ENCODE measurements around the gene POLR2E. TPM values are rescaled to one million over a fixed set of nuclear protein-coding genes. Genes with fewer than 3 reads are reported as not detected.

POLR2E gene
- total and polyA plus RNA-seq, 2 of the 13 experiments (the other 11 are each of a cell fraction or from before 2014, with no cell fraction given) = 140 to 272 TPM

DNA sequence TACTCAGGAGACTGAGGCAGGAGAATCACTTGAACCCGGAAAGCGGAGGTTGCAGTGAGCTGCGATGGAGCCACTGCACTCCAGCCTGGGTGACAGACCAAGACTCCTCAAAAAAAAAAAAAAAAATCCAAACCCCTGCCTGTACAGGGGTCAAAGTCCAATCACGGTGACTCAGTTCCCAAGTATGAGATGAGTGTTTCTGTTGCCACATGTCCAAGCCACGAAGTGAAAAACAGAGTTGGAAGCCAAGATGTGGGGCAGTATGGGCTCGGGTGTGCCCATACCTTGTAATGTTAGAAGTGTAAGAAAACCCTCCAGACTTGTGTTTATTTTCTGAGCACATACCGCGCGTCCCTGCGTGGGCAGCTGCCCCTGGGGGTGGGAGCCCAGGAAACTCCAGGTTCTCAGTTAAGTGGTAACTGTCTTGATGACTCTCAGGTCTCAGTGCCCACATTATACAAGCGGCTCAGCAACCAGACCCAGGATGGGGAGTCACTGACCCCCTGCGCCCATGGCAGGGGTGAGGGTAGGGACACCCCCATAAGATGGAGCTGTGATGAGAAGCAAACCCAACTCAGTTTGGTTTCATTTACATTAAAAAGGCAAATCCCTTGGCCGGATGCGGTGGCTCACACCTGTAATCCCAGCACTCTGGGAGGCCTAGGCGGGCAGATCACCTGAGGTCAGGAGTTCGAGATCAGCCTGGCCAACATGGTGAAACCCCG, 7.4 kb upstream of the POLR2E start (continued):
- TF ChIP-seq NFAT5 (CRISPR knock-in tag; IDR thresholded peaks at IDR 0.05) (no peak), MAX (IDR thresholded peaks at IDR 0.05) (peak; percentile 44; the same call in 1 of the 2 replicates), ZSCAN25 (CRISPR knock-in tag; IDR thresholded peaks at IDR 0.05) (no peak), ZNF816 (CRISPR knock-in tag; IDR thresholded peaks at IDR 0.05; ENCODE audit: borderline replicate concordance) (no peak), ZNF460 (CRISPR knock-in tag; IDR thresholded peaks at IDR 0.05; ENCODE audit: borderline replicate concordance) (peak; percentile 89), ZNF777 (CRISPR knock-in tag; IDR thresholded peaks at IDR 0.05) (no peak), MTA1 (CRISPR knock-in tag; IDR thresholded peaks at IDR 0.05; ENCODE audit: borderline replicate concordance) (no peak), ZNF605 (CRISPR knock-in tag; IDR thresholded peaks at IDR 0.05) (no peak; the same call in 1 of the 2 replicates), DPF2 (CRISPR knock-in tag; IDR thresholded peaks at IDR 0.05; ENCODE audit: borderline replicate concordance, low read depth) (no peak), ZNF614 (CRISPR knock-in tag; IDR thresholded peaks at IDR 0.05; ENCODE audit: borderline replicate concordance) (no peak), ZSCAN29 (CRISPR knock-in tag; conservative IDR thresholded peaks at IDR 0.05) (no peak), ZSCAN22 (CRISPR knock-in tag; IDR thresholded peaks at IDR 0.05) (no peak), JDP2 (CRISPR knock-in tag; IDR thresholded peaks at IDR 0.05; ENCODE audit: borderline replicate concordance) (no peak), GPN1 (CRISPR knock-in tag; IDR thresholded peaks at IDR 0.05; ENCODE audit: borderline replicate concordance) (no peak), FOSL1 (CRISPR knock-in tag; IDR thresholded peaks at IDR 0.05; ENCODE audit: borderline replicate concordance) (peak; percentile 91), ZKSCAN1 (IDR thresholded peaks at IDR 0.05; ENCODE audit: low read length) (no peak)
- TF ChIP-seq, protein P1, sequence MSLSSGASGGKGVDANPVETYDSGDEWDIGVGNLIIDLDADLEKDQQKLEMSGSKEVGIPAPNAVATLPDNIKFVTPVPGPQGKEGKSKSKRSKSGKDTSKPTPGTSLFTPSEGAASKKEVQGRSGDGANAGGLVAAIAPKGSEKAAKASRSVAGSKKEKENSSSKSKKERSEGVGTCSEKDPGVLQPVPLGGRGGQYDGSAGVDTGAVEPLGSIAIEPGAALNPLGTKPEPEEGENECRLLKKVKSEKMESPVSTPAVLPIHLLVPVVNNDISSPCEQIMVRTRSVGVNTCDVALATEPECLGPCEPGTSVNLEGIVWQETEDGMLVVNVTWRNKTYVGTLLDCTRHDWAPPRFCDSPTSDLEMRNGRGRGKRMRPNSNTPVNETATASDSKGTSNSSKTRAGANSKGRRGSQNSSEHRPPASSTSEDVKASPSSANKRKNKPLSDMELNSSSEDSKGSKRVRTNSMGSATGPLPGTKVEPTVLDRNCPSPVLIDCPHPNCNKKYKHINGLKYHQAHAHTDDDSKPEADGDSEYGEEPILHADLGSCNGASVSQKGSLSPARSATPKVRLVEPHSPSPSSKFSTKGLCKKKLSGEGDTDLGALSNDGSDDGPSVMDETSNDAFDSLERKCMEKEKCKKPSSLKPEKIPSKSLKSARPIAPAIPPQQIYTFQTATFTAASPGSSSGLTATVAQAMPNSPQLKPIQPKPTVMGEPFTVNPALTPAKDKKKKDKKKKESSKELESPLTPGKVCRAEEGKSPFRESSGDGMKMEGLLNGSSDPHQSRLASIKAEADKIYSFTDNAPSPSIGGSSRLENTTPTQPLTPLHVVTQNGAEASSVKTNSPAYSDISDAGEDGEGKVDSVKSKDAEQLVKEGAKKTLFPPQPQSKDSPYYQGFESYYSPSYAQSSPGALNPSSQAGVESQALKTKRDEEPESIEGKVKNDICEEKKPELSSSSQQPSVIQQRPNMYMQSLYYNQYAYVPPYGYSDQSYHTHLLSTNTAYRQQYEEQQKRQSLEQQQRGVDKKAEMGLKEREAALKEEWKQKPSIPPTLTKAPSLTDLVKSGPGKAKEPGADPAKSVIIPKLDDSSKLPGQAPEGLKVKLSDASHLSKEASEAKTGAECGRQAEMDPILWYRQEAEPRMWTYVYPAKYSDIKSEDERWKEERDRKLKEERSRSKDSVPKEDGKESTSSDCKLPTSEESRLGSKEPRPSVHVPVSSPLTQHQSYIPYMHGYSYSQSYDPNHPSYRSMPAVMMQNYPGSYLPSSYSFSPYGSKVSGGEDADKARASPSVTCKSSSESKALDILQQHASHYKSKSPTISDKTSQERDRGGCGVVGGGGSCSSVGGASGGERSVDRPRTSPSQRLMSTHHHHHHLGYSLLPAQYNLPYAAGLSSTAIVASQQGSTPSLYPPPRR (CRISPR knock-in tag; IDR thresholded peaks at IDR 0.05; ENCODE audit: borderline replicate concordance) = no peak
